Neural cell (in vitro differentiated cells): ENCODE measurements around the gene ETFA. TPM values are rescaled to one million over a fixed set of nuclear protein-coding genes. Genes with fewer than 3 reads are reported as not detected.

Experiments used
- H2AFZ ChIP-seq: fragments of 200-600, 300-800 bp; sonication (generic), shearing (Covaris generic); 2 replicates; pipeline ENCODE4 v1.6.0; 2014; ENCODE audit warnings: low read depth, mild to moderate bottlenecking, antibody characterized with exemption, low read length, moderate library complexity
- H3F3A ChIP-seq: fragments of 200-600 bp; shearing (Covaris generic); 2 replicates; pipeline ENCODE4 v1.6.1; 2016; ENCODE audit warnings: mild to moderate bottlenecking, moderate library complexity, mixed read lengths, antibody characterized with exemption, low read length; ENCODE audit not compliant: insufficient read depth, poor library complexity, severe bottlenecking
- H3K27ac ChIP-seq: fragments of 200-600, 300-800 bp; sonication (generic), shearing (Covaris generic); 2 replicates; pipeline ENCODE4 v1.5.1; 2014; ENCODE audit warnings: mild to moderate bottlenecking, low read length, moderate library complexity
- H3K27me3 ChIP-seq: fragments of 300-800, 200-600 bp; sonication (generic), shearing (Covaris generic); 2 replicates; pipeline ENCODE4 v1.6.0; 2014; ENCODE audit warnings: mild to moderate bottlenecking, low read depth, low read length, moderate library complexity; ENCODE audit not compliant: insufficient read depth
- H3K36me3 ChIP-seq: fragments of 300-800, 200-600 bp; sonication (generic), shearing (Covaris generic); 2 replicates; pipeline ENCODE4 v1.5.1; 2014; ENCODE audit warnings: mild to moderate bottlenecking, antibody characterized with exemption, low read length, moderate library complexity; ENCODE audit not compliant: insufficient read depth
- H3K4me2 ChIP-seq: fragments of 300-800, 200-600 bp; sonication (generic), shearing (Covaris generic); 2 replicates; pipeline ENCODE4 v1.6.0; 2014; ENCODE audit warnings: mild to moderate bottlenecking, low read length
- H3K4me3 ChIP-seq: fragments of 300-800, 200-600 bp; sonication (generic), shearing (Covaris generic); 2 replicates; pipeline ENCODE4 v1.5.1; 2014; ENCODE audit warnings: mild to moderate bottlenecking, low read length, moderate library complexity
- H3K79me2 ChIP-seq: fragments of 200-600 bp; shearing (Covaris generic); replicated peaks from 2 replicates; pipeline ENCODE4 v1.6.0; 2014; ENCODE audit warnings: mild to moderate bottlenecking, low read length, moderate library complexity; ENCODE audit not compliant: insufficient read depth
- H3K9ac ChIP-seq: fragments of 300-800, 200-600 bp; sonication (generic), shearing (Covaris generic); 2 replicates; pipeline ENCODE4 v1.6.1; 2016; ENCODE audit warnings: mild to moderate bottlenecking, low read length, mixed read lengths
- H3K9me2 ChIP-seq: fragments of 200-600 bp; shearing (Covaris generic); 2 replicates; pipeline ENCODE4 v1.6.1; 2016; ENCODE audit warnings: mild to moderate bottlenecking, low read length, mixed read lengths; ENCODE audit not compliant: insufficient read depth
- H3K9me3 ChIP-seq: fragments of 200-600, 300-800 bp; sonication (generic), shearing (Covaris generic); 2 replicates; pipeline ENCODE4 v1.6.1; 2016; ENCODE audit warnings: mild to moderate bottlenecking, mixed run types, low read length, moderate library complexity, mixed read lengths
- H4K20me1 ChIP-seq: fragments of 200-600 bp; shearing (Covaris generic); 2 replicates; pipeline ENCODE4 v1.6.1; 2016; ENCODE audit warnings: mild to moderate bottlenecking, mixed run types; ENCODE audit not compliant: insufficient read depth
- CTCF ChIP-seq: fragments of 450-650 bp; IDR thresholded peaks from 2 replicates; pipeline ENCODE4 v1.5.1; 2014; ENCODE audit warnings: antibody characterized with exemption, mild to moderate bottlenecking, moderate library complexity; ENCODE audit not compliant: poor library complexity, severe bottlenecking
- EP300 ChIP-seq: fragments of 450-650 bp; conservative IDR thresholded peaks from 2 replicates; pipeline ENCODE4 v1.6.1; 2014; ENCODE audit warnings: antibody characterized with exemption, mild to moderate bottlenecking, moderate library complexity; ENCODE audit not compliant: poor library complexity, severe bottlenecking
- EZH2 ChIP-seq: fragments of 200-600, 300-800 bp; shearing (Covaris generic), sonication (generic); IDR thresholded peaks from 2 replicates; pipeline ENCODE4 v1.6.1; 2014; ENCODE audit warnings: antibody characterized with exemption, low read length, borderline replicate concordance, mild to moderate bottlenecking; ENCODE audit not compliant: insufficient read depth, poor library complexity, severe bottlenecking
- MXI1 ChIP-seq: fragments of 450-650 bp; conservative IDR thresholded peaks from 2 replicates; pipeline ENCODE4 v1.6.1; 2014; ENCODE audit warnings: antibody characterized with exemption, mild to moderate bottlenecking; ENCODE audit not compliant: poor library complexity, severe bottlenecking
- POLR2AphosphoS5 ChIP-seq: IDR thresholded peaks from 2 replicates; pipeline ENCODE4 v1.6.1; 2012
- RAD21 ChIP-seq: fragments of 450-650 bp; conservative IDR thresholded peaks from 2 replicates; pipeline ENCODE4 v1.6.1; 2014; ENCODE audit warnings: antibody characterized with exemption, mild to moderate bottlenecking, moderate library complexity
- REST ChIP-seq: IDR thresholded peaks from 2 replicates; pipeline ENCODE4 v1.6.1; 2012; ENCODE audit warnings: borderline replicate concordance
- SMC3 ChIP-seq: fragments of 450-650 bp; conservative IDR thresholded peaks from 2 replicates; pipeline ENCODE4 v1.6.1; 2014; ENCODE audit warnings: antibody characterized with exemption, mild to moderate bottlenecking, moderate library complexity; ENCODE audit not compliant: poor library complexity
- TAF1 ChIP-seq: IDR thresholded peaks from 2 replicates; pipeline ENCODE4 v1.6.1; 2012; ENCODE audit warnings: low read depth
- polyA plus RNA-seq: library from polyadenylated mRNA; depleted of rRNA; stranded (reverse); fragments of >200 nt; gene quantifications from 2 replicates; pipeline ENCODE4 v1.2.3, GENCODE V29; 2014

Gene ETFA
- polyA plus RNA-seq, 1 donor from 2014 or later = 145 TPM

- Histone ChIP-seq H3K27ac (no peak overlapping the region), H3K27me3 (no peaks in the 10 kb centered on the region), H3K9me3 (no peaks in the 10 kb centered on the region), H3K4me3 (no peak overlapping the region), H3K9ac (no peak overlapping the region), H3K4me2 (no peak overlapping the region), H3K9me2 (no peaks in the 10 kb centered on the region), H4K20me1 (no peaks in the 10 kb centered on the region), H3F3A (no peaks in the 10 kb centered on the region), H3K79me2 (no peaks in the 10 kb centered on the region), H3K36me3 (no peaks in the 10 kb centered on the region), H2AFZ (no peak overlapping the region)
- TF ChIP-seq RAD21 (no peak), SMC3 (no peak), CTCF (no peak), EP300 (no peak), REST (no peak), EZH2 (no peak), POLR2AphosphoS5 (no peak), TAF1 (no peak), MXI1 (no peak)
These were observed 28.8 kb downstream of the ETFA start for GRCh38 chr15:76282465-76282864.

GRCh38 chr15:76278651-76279050 is 32.6 kb downstream of the ETFA start:
- Histone ChIP-seq H3K36me3 (no peaks in the 10 kb centered on the region), H3K27me3 (no peaks in the 10 kb centered on the region), H3K4me3 (no peak overlapping the region), H3K9ac (no peak overlapping the region), H2AFZ (no peak overlapping the region), H4K20me1 (no peaks in the 10 kb centered on the region), H3K27ac (no peak overlapping the region), H3K79me2 (no peaks in the 10 kb centered on the region), H3K4me2 (no peak overlapping the region), H3K9me2 (no peaks in the 10 kb centered on the region), H3K9me3 (no peaks in the 10 kb centered on the region), H3F3A (no peaks in the 10 kb centered on the region)
- no peak for TF ChIP-seq SMC3

- no peaks in the 10 kb centered on the region for H3K27me3 ChIP-seq
- H3K9ac ChIP-seq = no peak overlapping the region
- peaks cover 7% of the 10 kb centered on the region for H3K36me3 ChIP-seq
- no peak overlapping the region for H3K4me2 ChIP-seq
- no peaks in the 10 kb centered on the region for H3F3A ChIP-seq
- H3K4me3 ChIP-seq = no peak overlapping the region
- no peak for TF ChIP-seq POLR2AphosphoS5
- TF ChIP-seq EZH2 = no peak
- no peak for TF ChIP-seq RAD21
- TF ChIP-seq REST = no peak
- TF ChIP-seq CTCF = no peak
- no peak for TF ChIP-seq SMC3
- no peak for TF ChIP-seq TAF1
- TF ChIP-seq EP300 = no peak
- TF ChIP-seq MXI1 = no peak
- H3K9me3 ChIP-seq = peaks cover 5% of the 10 kb centered on the region
- H4K20me1 ChIP-seq = no peaks in the 10 kb centered on the region
- H2AFZ ChIP-seq = no peak overlapping the region
- no peaks in the 10 kb centered on the region for H3K79me2 ChIP-seq
- no peaks in the 10 kb centered on the region for H3K9me2 ChIP-seq
- H3K27ac ChIP-seq = no peak overlapping the region
These were observed 36.4 kb downstream of the ETFA start for GRCh38 chr15:76274821-76275220.
